Keratinocyte (primary cell): Measurements from ENCODE around the gene INSYN2A. TPM values are rescaled to one million over a fixed set of nuclear protein-coding genes. Genes with fewer than 3 reads are reported as not detected.

Experiments
- DNase-seq: peaks from one replicate; pipeline ENCODE4 v3.0.0-alpha.2; 2011; ENCODE audit warnings: low read depth, missing footprints, low spot score
- FAIRE-seq: peaks from 2 replicates; lab custom pipeline; 2011; peaks lifted over from hg19 to GRCh38; lab: Jason Lieb, UNC
- H2AFZ ChIP-seq: 2 replicates; pipeline ENCODE4 v1.6.0; 2012; ENCODE audit warnings: low read length, control low read depth, inconsistent platforms; ENCODE audit not compliant: control insufficient read depth
- H3K27ac ChIP-seq: 2 replicates; pipeline ENCODE4 v1.5.1; 2011; ENCODE audit warnings: low read length; ENCODE audit not compliant: control insufficient read depth, insufficient read depth
- H3K27me3 ChIP-seq: 3 replicates; pipeline ENCODE4 v1.6.0; 2011; ENCODE audit warnings: low read length; ENCODE audit not compliant: control insufficient read depth, insufficient read depth; ENCODE audit errors: extremely low read depth
- H3K36me3 ChIP-seq, 2 experiments: 2 replicates in 1 of 2; 3 replicates in 1 of 2; pipeline ENCODE4 v1.5.1; 2011; ENCODE audit warnings: low read length in 2 of 2, mild to moderate bottlenecking in 1 of 2; ENCODE audit not compliant: control insufficient read depth in 2 of 2, insufficient read depth in 2 of 2; ENCODE audit errors: extremely low read depth in 1 of 2
- H3K4me1 ChIP-seq: 3 replicates; pipeline ENCODE4 v1.5.1; 2011; ENCODE audit warnings: low read length; ENCODE audit not compliant: control insufficient read depth, insufficient read depth; ENCODE audit errors: extremely low read depth
- H3K4me2 ChIP-seq: 3 replicates; pipeline ENCODE4 v1.6.0; 2011; ENCODE audit warnings: low read depth, low read length; ENCODE audit not compliant: control insufficient read depth, insufficient read depth; ENCODE audit errors: extremely low read depth
- H3K4me3 ChIP-seq, 3 experiments: fragments of 200-600 bp in 1 of 3; sonication (generic) in 1 of 3; 2 replicates in 2 of 3; 3 replicates in 1 of 3; pipeline ENCODE4 v1.5.1; 2011 to 2016; ENCODE audit warnings: low read length in 3 of 3, mild to moderate bottlenecking in 3 of 3, control low read depth in 2 of 3, inconsistent platforms in 1 of 3, low read depth in 1 of 3, mixed read lengths in 1 of 3, mixed run types in 1 of 3, moderate library complexity in 1 of 3; ENCODE audit not compliant: control insufficient read depth in 2 of 3, insufficient read depth in 2 of 3; ENCODE audit errors: extremely low read depth in 1 of 3
- H3K79me2 ChIP-seq: 2 replicates; pipeline ENCODE4 v1.6.0; 2012; ENCODE audit warnings: low read length; ENCODE audit not compliant: control insufficient read depth, insufficient read depth
- H3K9ac ChIP-seq: 3 replicates; pipeline ENCODE4 v1.6.0; 2011; ENCODE audit warnings: low read length; ENCODE audit not compliant: control insufficient read depth, insufficient read depth; ENCODE audit errors: extremely low read depth
- H3K9me1 ChIP-seq: 3 replicates; pipeline ENCODE4 v1.6.0; 2011; ENCODE audit warnings: low read length; ENCODE audit not compliant: control insufficient read depth, insufficient read depth; ENCODE audit errors: extremely low read depth
- H3K9me3 ChIP-seq: 2 replicates; pipeline ENCODE4 v1.5.1; 2012; ENCODE audit warnings: low read depth, low read length; ENCODE audit not compliant: control insufficient read depth
- H4K20me1 ChIP-seq: 3 replicates; pipeline ENCODE4 v1.6.0; 2011; ENCODE audit warnings: low read length; ENCODE audit not compliant: control insufficient read depth, insufficient read depth; ENCODE audit errors: extremely low read depth
- EZH2 ChIP-seq: IDR thresholded peaks from one replicate; pipeline ENCODE4 v1.6.1; 2012; ENCODE audit warnings: inconsistent platforms, mild to moderate bottlenecking, low read length, moderate library complexity
- dilution Hi-C: fragments of 300-500 bp; cut with MboI; formaldehyde crosslinking; loops from one replicate; pipeline ENCODE4 v1.7.0; 2020; ENCODE audit warnings: low sequenced_read_pairs; ENCODE audit not compliant: extremely low pct_ligation_motif_present
- polyA plus RNA-seq, 5 experiments: library from polyadenylated mRNA; depleted of rRNA in 3 of 5; stranded (reverse) in 3 of 5; stranded (forward) in 1 of 5; unstranded in 1 of 5; fragments of >200 nt; gene quantifications; 1 replicate in 1 of 5; 2 replicates in 3 of 5; 3 replicates in 1 of 5; pipeline versions ENCODE4 v1.2.1 to v1.2.3, GENCODE V29; 2011 to 2012; ENCODE audit warnings: missing spikeins in 2 of 5, low read depth in 1 of 5, low replicate concordance in 1 of 5
- TF ChIP-seq, protein P1 (sequence below), 3 experiments: IDR thresholded peaks in 1 of 3; conservative IDR thresholded peaks in 1 of 3; optimal IDR thresholded peaks in 1 of 3; 2 replicates in 2 of 3; 3 replicates in 1 of 3; pipeline versions ENCODE3 to v1.5.1; 2011; ENCODE audit warnings: low read length in 3 of 3, mild to moderate bottlenecking in 3 of 3, moderate library complexity in 2 of 3, control low read depth in 1 of 3, inconsistent platforms in 1 of 3; ENCODE audit not compliant: insufficient read depth in 2 of 3; ENCODE audit errors: extremely low read depth in 1 of 3

The INSYN2A gene
- polyA plus RNA-seq, 1 donor (not counting 4 experiments of a cell fraction or from before 2014, with no cell fraction given): not detected

DNA sequence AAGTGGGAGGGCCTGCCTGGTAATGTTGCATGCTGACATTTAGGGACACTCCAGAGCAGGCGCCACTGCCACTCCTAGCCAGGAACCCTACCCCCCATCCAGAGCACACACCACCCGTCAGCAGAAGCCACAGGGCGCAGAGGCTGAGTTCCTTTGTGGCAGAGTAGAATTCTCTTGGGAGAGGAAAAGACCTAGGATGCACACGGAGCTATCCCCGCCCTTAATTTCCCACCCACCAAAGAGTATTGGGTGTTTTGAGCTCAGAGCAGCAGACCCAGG is 702 bp upstream of the INSYN2A start:
- Histone ChIP-seq H3K4me3 (peak overlapping the region in 2 of 3 experiments; percentile 30 to 45), H4K20me1 (peaks cover 8% of the 10 kb centered on the region), H3K36me3 (peaks cover 0 to 2% of the 10 kb centered on the region in 2 experiments), H3K4me2 (peak overlapping the region; percentile 65), H3K9me1 (no peaks in the 10 kb centered on the region), H3K27me3 (peaks cover 12% of the 10 kb centered on the region), H3K79me2 (no peaks in the 10 kb centered on the region), H3K9me3 (no peaks in the 10 kb centered on the region), H2AFZ (no peak overlapping the region), H3K9ac (no peak overlapping the region), H3K4me1 (peaks cover 4% of the 10 kb centered on the region), H3K27ac (no peak overlapping the region)
- TF ChIP-seq EZH2: no peak
- TF ChIP-seq, protein P1, sequence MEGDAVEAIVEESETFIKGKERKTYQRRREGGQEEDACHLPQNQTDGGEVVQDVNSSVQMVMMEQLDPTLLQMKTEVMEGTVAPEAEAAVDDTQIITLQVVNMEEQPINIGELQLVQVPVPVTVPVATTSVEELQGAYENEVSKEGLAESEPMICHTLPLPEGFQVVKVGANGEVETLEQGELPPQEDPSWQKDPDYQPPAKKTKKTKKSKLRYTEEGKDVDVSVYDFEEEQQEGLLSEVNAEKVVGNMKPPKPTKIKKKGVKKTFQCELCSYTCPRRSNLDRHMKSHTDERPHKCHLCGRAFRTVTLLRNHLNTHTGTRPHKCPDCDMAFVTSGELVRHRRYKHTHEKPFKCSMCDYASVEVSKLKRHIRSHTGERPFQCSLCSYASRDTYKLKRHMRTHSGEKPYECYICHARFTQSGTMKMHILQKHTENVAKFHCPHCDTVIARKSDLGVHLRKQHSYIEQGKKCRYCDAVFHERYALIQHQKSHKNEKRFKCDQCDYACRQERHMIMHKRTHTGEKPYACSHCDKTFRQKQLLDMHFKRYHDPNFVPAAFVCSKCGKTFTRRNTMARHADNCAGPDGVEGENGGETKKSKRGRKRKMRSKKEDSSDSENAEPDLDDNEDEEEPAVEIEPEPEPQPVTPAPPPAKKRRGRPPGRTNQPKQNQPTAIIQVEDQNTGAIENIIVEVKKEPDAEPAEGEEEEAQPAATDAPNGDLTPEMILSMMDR (optimal IDR thresholded peaks at IDR 0.05 in 1 of 3, IDR thresholded peaks at IDR 0.05 in 1 of 3, conservative IDR thresholded peaks at IDR 0.05 in 1 of 3; ENCODE audit: extremely low read depth in 1 of 3, insufficient read depth in 2 of 3, low read length in 3 of 3): no peak
- DNase-seq (no peak), FAIRE-seq (no peak)
- dilution Hi-C loops: no loop called here

DNA sequence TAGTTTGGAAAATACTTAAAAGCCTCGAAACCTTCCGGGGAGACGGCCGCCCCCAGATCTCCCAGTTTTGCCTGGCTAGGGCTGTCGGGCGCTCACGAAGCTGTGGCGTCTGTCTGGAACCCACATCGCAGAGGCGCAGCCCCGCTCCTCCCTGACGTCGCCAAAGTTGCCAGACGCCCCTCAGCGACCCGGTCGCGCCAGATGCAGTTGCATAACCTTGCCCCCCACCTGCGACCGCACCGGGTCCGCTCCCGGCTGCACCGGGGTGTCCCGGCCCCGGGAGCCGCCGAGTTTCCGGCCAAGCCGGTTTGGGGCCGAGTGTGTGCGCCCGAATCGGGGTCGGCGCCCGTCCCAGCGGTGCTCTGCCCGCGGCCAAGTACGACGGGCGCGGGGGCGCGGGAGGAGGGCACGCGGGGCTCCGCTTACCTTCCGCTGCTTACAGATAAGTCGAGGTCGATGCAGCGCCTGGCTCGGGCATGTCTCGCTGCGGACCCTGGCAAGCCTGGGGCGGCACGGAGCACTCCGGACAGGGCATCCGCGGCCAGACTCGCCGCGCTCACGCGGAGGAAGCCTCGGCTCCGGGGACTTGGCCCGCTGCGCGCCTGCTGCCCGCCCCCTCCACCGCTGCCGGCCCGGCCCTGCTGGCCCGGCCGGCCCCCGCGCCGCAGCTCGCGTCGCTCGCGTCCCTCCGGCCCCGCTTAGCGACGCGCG is 665 bp downstream of the INSYN2A start:
- Histone ChIP-seq H3K9ac (peak overlapping the region; percentile 33), H3K4me3 (peak overlapping the region; percentile 20 to 43 (median 23)), H2AFZ (no peak overlapping the region), H3K9me1 (no peaks in the 10 kb centered on the region), H3K27ac (no peak overlapping the region), H3K9me3 (no peaks in the 10 kb centered on the region), H3K4me2 (peak overlapping the region; percentile 68), H3K79me2 (no peaks in the 10 kb centered on the region), H3K4me1 (peaks cover 4% of the 10 kb centered on the region), H3K36me3 (peaks cover 0 to 3% of the 10 kb centered on the region in 2 experiments), H4K20me1 (peaks cover 8% of the 10 kb centered on the region), H3K27me3 (peaks cover 12% of the 10 kb centered on the region)
- DNase-seq: no peak
- peak; percentile 27 for TF ChIP-seq EZH2
- TF ChIP-seq, protein P1 (optimal IDR thresholded peaks at IDR 0.05 in 1 of 3, IDR thresholded peaks at IDR 0.05 in 1 of 3, conservative IDR thresholded peaks at IDR 0.05 in 1 of 3; ENCODE audit: extremely low read depth in 1 of 3, insufficient read depth in 2 of 3, low read length in 3 of 3): no peak
- dilution Hi-C loops: no loop called here
- no peak for FAIRE-seq
